GM12878 (cell line): ENCODE data around the gene SGMS1. TPM values are rescaled to one million over a fixed set of nuclear protein-coding genes. Genes with fewer than 3 reads are reported as not detected.

ENCODE experiments used
- ATAC-seq: fragments of 200-7000 bp; cut with Tn5 transposase; 3 replicates; pipeline ENCODE4 v1.9.1; 2020; ENCODE audit warnings: mild to moderate bottlenecking, moderate library complexity
- BruUV-seq: library from RNA; stranded (reverse); fragments of 400-500 nt; replicated peaks from 2 replicates; lab custom pipeline; 2021; lab: Mats Ljungman, UMichigan
- CTCF ChIA-PET: fragments of 300-600 bp; sonication (Branson Sonifier 250); formaldehyde crosslinking; extraction: SDS; loops from one replicate; lab custom pipeline; 2021; ENCODE audit warnings: inconsistent platforms; lab: Yijun Ruan, JAX
- POLR2A ChIA-PET: fragments of 350-600 bp; formaldehyde crosslinking; extraction: SDS; loops from one replicate; lab custom pipeline; 2021; ENCODE audit warnings: inconsistent platforms; lab: Charles Lee
- RAD21 ChIA-PET: fragments of 300-600 bp; sonication (Branson Sonifier 250); formaldehyde crosslinking; loops from one replicate; lab custom pipeline; 2023; ENCODE audit warnings: antibody characterized with exemption; ENCODE audit not compliant: unreplicated experiment; lab: Charles Lee
- SMC1A ChIA-PET: fragments of 300-600 bp; sonication (Branson Sonifier 250); formaldehyde crosslinking; loops from one replicate; lab custom pipeline; 2023; ENCODE audit not compliant: unreplicated experiment, uncharacterized antibody; lab: Charles Lee
- DNase-seq: peaks from one replicate; pipeline ENCODE4 v3.0.0-alpha.2; 2011; ENCODE audit warnings: low read depth, low spot score
- FAIRE-seq: peaks from 3 replicates; lab custom pipeline; 2011; peaks lifted over from hg19 to GRCh38; lab: Jason Lieb, UNC
- H2AFZ ChIP-seq: 2 replicates; pipeline ENCODE4 v1.6.0; 2011; ENCODE audit warnings: low read depth, low read length, control low read depth; ENCODE audit not compliant: control insufficient read depth
- H3K27ac ChIP-seq: 2 replicates; pipeline ENCODE4 v1.5.1; 2011; ENCODE audit warnings: control low read depth; ENCODE audit not compliant: control insufficient read depth, insufficient read depth
- H3K27me3 ChIP-seq, 2 experiments: replicated peaks in 1 of 2; 2 replicates each; pipeline versions ENCODE4 v1.6.0 to v1.6.1; 2011; ENCODE audit warnings: low read length in 1 of 2; ENCODE audit not compliant: control insufficient read depth in 2 of 2, insufficient read depth in 2 of 2
- H3K36me3 ChIP-seq, 2 experiments: 2 replicates each; pipeline ENCODE4 v1.5.1; 2011; ENCODE audit warnings: low read length in 1 of 2; ENCODE audit not compliant: control insufficient read depth in 2 of 2, insufficient read depth in 2 of 2
- H3K4me1 ChIP-seq: 2 replicates; pipeline ENCODE4 v1.6.1; 2011; ENCODE audit warnings: mild to moderate bottlenecking, low read length, moderate library complexity, mixed read lengths; ENCODE audit not compliant: control insufficient read depth, insufficient read depth
- H3K4me2 ChIP-seq: 2 replicates; pipeline ENCODE4 v1.6.0; 2011; ENCODE audit warnings: control low read depth; ENCODE audit not compliant: control insufficient read depth, insufficient read depth
- H3K4me3 ChIP-seq: fragments of 200-600 bp; sonication (generic); 2 replicates; pipeline ENCODE4 v1.5.1; 2016
- H3K79me2 ChIP-seq: 2 replicates; pipeline ENCODE4 v1.6.0; 2011; ENCODE audit warnings: low read length; ENCODE audit not compliant: control insufficient read depth, insufficient read depth
- H3K9ac ChIP-seq: 2 replicates; pipeline ENCODE4 v1.8.0; 2011; ENCODE audit warnings: low read length, control low read depth, mixed read lengths; ENCODE audit not compliant: control insufficient read depth, insufficient read depth
- H3K9me3 ChIP-seq: replicated peaks from 3 replicates; pipeline ENCODE4 v1.5.1; 2011; ENCODE audit warnings: mild to moderate bottlenecking, low read length; ENCODE audit not compliant: control insufficient read depth, insufficient read depth
- H4K20me1 ChIP-seq: 2 replicates; pipeline ENCODE4 v1.6.0; 2011; ENCODE audit not compliant: control insufficient read depth, insufficient read depth
- BHLHE40 ChIP-seq, 2 experiments: fragments of 450-650 bp in 1 of 2; IDR thresholded peaks; 2 replicates each; pipeline ENCODE4 v1.6.1; 2011 to 2017; ENCODE audit warnings: low read depth in 2 of 2, borderline replicate concordance in 1 of 2, improper control_type of control experiment in 1 of 2, low read length in 1 of 2, mild to moderate bottlenecking in 1 of 2
- BRCA1 ChIP-seq: IDR thresholded peaks from 2 replicates; pipeline ENCODE4 v1.6.1; 2011; ENCODE audit warnings: low read depth, low read length, improper control_type of control experiment
- HDAC6 ChIP-seq: fragments of 200-600 bp; sonication (generic); IDR thresholded peaks from one replicate; pipeline ENCODE4 v1.8.0; 2017; ENCODE audit warnings: antibody characterized with exemption; ENCODE audit not compliant: unreplicated experiment
- JUND ChIP-seq: IDR thresholded peaks from 2 replicates; pipeline ENCODE4 v1.6.1; 2012; ENCODE audit warnings: low read depth, mild to moderate bottlenecking, low read length, improper control_type of control experiment, moderate library complexity
- MEF2B ChIP-seq: fragments of 450-650 bp; IDR thresholded peaks from 2 replicates; pipeline ENCODE4 v1.6.1; 2018; ENCODE audit warnings: mild to moderate bottlenecking, moderate library complexity; ENCODE audit not compliant: partially characterized antibody, poor library complexity, severe bottlenecking
- PAX8 ChIP-seq: fragments of 450-650 bp; IDR thresholded peaks from 2 replicates; pipeline ENCODE4 v1.6.1; 2017; ENCODE audit warnings: mild to moderate bottlenecking, moderate library complexity
- RCOR1 ChIP-seq: conservative IDR thresholded peaks from 2 replicates; pipeline ENCODE4 v1.6.1; 2012; ENCODE audit warnings: low read depth, low read length, improper control_type of control experiment
- TAF1 ChIP-seq: IDR thresholded peaks from 2 replicates; pipeline ENCODE4 v1.6.1; 2011; ENCODE audit warnings: mild to moderate bottlenecking, low read depth, low read length, borderline replicate concordance
- TCF12 ChIP-seq: IDR thresholded peaks from 2 replicates; pipeline ENCODE4 v1.6.1; 2011; ENCODE audit warnings: low read depth, mild to moderate bottlenecking, low read length
- ZBED1 ChIP-seq: IDR thresholded peaks from 2 replicates; pipeline ENCODE4 v1.6.1; 2016; ENCODE audit warnings: borderline replicate concordance
- ZNF24 ChIP-seq: fragments of 450-650 bp; IDR thresholded peaks from 2 replicates; pipeline ENCODE4 v1.6.1; 2017; ENCODE audit warnings: antibody characterized with exemption, mild to moderate bottlenecking
- ZNF687 ChIP-seq: fragments of 450-650 bp; IDR thresholded peaks from 2 replicates; pipeline ENCODE4 v1.6.1; 2017; ENCODE audit warnings: mild to moderate bottlenecking, moderate library complexity
- ZZZ3 ChIP-seq: IDR thresholded peaks from 2 replicates; pipeline ENCODE4 v1.6.1; 2011; ENCODE audit warnings: low read depth; ENCODE audit not compliant: control insufficient read depth, insufficient read length
- WGBS: methylation state at CpG from one replicate; pipeline ENCODE4 v1.1.6; 2016; ENCODE audit warnings: low lambda C conversion rate; ENCODE audit not compliant: insufficient replicate concordance, insufficient coverage; ENCODE audit errors: missing lambda C conversion rate; 5-methylcytosine and 5-hydroxymethylcytosine counted together
- in situ Hi-C: fragments of 300-500 bp; cut with MboI; formaldehyde crosslinking; loops from 9 replicates; pipeline ENCODE4 v1.14.3; 2018; ENCODE audit warnings: mixed read lengths
- intact Hi-C: fragments of 100-400 bp; cut with micrococcal nuclease; formaldehyde crosslinking; loops from one replicate; pipeline ENCODE4 v1.14.2; 2022; ENCODE audit not compliant: unreplicated experiment
- polyA plus RNA-seq, 11 experiments: library from polyadenylated mRNA; depleted of rRNA in 4 of 11; unstranded in 6 of 11; stranded (reverse) in 5 of 11; fragments of >200 nt; fragmentation: Nextera tagmentation in 4 of 11; fragmentation: Illumina TruSeq in 1 of 11; extraction: Ambion mirVana in 4 of 11; extraction: Trizol in 1 of 11; gene quantifications; 1 replicate in 1 of 11; 2 replicates in 10 of 11; pipeline versions ENCODE4 v1.2.1 to v1.2.3, GENCODE V29; 2011 to 2016; ENCODE audit warnings: inconsistent platforms in 2 of 11, missing spikeins in 2 of 11, low read depth in 1 of 11
- total RNA-seq, 4 experiments: library from RNA; depleted of rRNA in 3 of 4; stranded (reverse); fragments of >200 nt in 3 of 4; fragmentation: Illumina TruSeq in 1 of 4; extraction: Trizol in 1 of 4; gene quantifications; 2 replicates each; pipeline versions ENCODE4 v1.2.1 to v1.2.3, GENCODE V29; 2013 to 2021

SGMS1 gene
- total and polyA plus RNA-seq, 10 of the 15 experiments (the other 5 are each of a cell fraction or from before 2014, with no cell fraction given), result 1.4 to 14.5 (median 4.9) TPM

- FAIRE-seq, result no peak
- Histone ChIP-seq H3K4me1 (peaks cover 3% of the 10 kb centered on the region; the same call in 1 of the 2 replicates), H3K9ac (no peak overlapping the region), H3K4me3 (no peak overlapping the region), H3K27ac (no peak overlapping the region), H3K4me2 (no peak overlapping the region), H3K9me3 (peaks cover 16% of the 10 kb centered on the region), H3K36me3 (peaks cover 5% of the 10 kb centered on the region in 2 experiments), H4K20me1 (no peaks in the 10 kb centered on the region), H3K79me2 (peaks cover 41% of the 10 kb centered on the region), H2AFZ (no peak overlapping the region), H3K27me3 (no peaks in the 10 kb centered on the region)
- ChIA-PET POLR2A (interaction anchor here (1.3 kb wide), 1 partner anchor 68 kb away, joined by 5 read pairs; no protein-coding TSS in a partner anchor), CTCF (interaction anchor here (0.9 to 1.4 kb wide), 3 partner anchors 15 to 28 kb away, joined by 4 to 8 read pairs (median 4); no protein-coding TSS in a partner anchor), RAD21 (interaction anchor here (1.0 to 1.9 kb wide), 3 partner anchors 27 to 75 kb away, joined by 3 to 7 read pairs (median 6); no protein-coding TSS in a partner anchor), SMC1A (interaction anchor here (0.8 to 4.4 kb wide), 9 partner anchors 11 to 68 kb away, joined by 3 to 41 read pairs (median 8); no protein-coding TSS in a partner anchor)
- ATAC-seq, result no peak
- no TSS peak for BruUV-seq
- 64% methylated on average over 3 of the region's 3 CpGs for WGBS
- no peak for DNase-seq
- in situ Hi-C loops, result no loop called here
- TF ChIP-seq ZZZ3 (no peak), ZNF687 (no peak), TCF12 (no peak), RCOR1 (no peak), TAF1 (no peak), ZBED1 (no peak), BHLHE40 (IDR thresholded peaks at IDR 0.05; ENCODE audit: borderline replicate concordance in 1 of 2, low read depth in 2 of 2, low read length in 1 of 2) (no peak), PAX8 (no peak), ZNF24 (no peak), MEF2B (no peak), HDAC6 (no peak), JUND (no peak), BRCA1 (no peak)
- intact Hi-C loops, result loop anchor here (5.0 kb wide), 2 partner anchors 72 to 162 kb away; no protein-coding TSS in a partner anchor
These were observed 278.2 kb downstream of the SGMS1 start for GRCh38 chr10:50345545-50345944.
